ENCODE results near the gene SNAP47.

Gene SNAP47

DNA sequence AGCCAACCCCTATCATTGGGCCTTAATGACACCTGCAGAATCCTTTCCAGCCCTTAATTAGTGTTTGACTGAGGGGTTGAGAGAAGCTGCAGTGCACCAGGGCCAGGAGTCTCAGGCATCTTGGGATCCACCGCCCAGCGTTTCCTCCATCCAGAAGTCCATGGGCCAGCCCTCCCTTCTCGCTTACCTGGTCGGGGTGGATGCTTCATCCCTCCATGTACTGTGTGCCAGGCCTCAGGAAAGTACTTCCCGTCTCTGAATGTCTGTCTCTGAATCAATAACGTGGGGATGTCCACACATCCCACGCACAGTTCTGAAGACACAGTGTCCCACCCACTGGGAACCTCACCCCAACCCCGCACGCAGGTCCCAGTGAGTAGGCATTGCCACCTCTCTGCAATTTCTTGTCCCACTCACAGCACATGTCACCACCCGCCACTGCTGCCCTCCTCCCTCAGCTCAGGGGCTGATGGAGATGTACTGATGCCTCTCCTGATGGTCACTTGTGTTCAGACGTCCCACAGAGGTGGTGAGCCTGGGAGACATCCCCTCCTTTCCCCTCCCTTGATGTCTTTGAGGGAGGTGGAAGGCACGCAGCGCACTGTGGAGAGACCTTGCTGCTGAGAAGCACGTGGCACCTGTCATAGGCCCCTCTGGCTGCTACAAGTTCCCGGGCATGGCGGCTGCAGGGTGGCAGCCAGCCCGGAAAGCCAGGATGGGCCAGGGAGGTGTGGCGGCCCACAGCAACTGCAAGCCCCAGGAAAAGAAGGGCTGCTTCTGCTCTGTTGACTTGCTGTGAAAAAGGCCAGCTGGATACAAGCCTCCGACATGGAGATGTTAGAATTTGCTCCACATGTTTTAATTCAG, 50.8 kb downstream of the SNAP47 start:
- no peak for DNase-seq (ENCODE audit: low read depth)

DNA sequence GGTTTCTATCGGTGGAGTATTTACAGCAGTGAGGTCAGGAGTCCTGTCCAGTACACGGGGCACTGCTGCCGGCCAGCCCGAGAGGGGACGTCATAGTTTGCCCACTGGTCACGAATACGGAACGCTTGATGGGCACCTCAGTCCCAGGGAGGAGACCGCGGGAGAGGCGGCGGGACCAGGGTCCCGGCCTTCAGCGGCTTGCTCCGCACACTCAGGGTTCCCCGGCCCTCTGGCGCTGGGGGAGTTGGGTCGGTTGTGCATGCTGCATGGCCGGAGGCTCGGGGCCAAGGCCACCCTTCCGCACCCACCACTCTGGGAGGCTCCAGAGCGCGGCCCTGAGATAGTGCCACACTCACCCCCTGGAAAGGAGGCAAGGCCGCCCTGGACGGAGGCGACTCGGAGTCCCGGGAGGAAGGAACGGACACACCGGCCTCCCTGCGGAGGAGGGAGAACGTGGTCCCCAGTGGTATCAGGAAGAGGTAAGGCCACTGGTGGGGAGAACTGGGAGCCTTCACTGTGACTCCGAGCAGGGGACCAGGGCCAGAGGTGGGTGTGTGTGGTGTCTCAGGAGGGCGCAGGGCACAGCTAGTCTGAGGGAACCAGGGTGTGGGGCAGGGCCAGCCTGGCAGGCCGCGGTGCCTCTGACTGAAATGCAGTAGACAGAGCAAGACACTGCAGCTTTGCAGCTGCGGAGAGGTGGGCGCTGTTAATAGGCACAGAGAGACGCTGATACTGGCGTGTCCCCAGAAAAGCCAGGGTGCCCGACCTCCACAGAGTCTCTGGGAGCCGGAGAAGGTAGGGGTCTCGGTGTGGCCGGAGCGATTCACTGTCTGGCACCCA, 51.7 kb downstream of the SNAP47 start:
- no peak for DNase-seq (ENCODE audit: low read depth)

DNA sequence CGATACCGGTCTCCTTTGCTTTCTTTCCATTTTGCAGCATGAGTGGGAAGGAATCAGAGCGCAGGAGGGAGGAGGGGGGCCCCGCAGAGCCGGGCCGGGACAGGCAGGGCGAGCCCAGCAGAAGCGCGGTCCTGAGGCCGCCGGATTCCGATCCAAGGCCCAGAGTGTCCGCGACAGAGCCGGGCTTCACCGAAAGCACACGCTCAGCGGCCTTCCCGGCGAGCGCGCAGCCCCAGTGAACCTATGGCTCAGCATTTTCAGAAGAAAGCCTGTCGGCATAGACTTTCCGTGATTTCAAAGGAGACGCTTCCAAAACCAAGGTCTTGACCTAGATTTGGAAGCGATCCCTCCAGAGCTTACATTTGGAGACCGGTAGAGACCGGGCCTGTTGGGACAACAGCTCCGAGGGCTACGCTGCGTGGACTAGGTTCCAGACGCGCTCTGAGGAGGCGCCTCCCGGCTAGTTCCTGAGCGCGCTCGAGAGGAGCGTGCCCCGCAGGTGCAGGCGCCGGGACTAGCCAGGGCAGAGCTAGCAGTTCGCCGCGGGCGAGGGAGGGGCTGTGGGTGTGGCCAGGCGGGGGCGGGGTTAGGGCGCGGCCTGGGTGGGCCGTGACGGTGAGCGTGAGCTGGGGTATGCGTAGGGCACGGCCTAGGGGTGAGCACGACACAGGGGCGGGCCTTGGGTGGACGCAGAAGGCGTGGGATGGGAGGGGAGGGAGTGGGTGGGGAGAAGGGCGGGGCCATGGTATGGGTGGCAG, 52.5 kb downstream of the SNAP47 start:
- peak; percentile 81 for DNase-seq (ENCODE audit: low read depth)

DNA sequence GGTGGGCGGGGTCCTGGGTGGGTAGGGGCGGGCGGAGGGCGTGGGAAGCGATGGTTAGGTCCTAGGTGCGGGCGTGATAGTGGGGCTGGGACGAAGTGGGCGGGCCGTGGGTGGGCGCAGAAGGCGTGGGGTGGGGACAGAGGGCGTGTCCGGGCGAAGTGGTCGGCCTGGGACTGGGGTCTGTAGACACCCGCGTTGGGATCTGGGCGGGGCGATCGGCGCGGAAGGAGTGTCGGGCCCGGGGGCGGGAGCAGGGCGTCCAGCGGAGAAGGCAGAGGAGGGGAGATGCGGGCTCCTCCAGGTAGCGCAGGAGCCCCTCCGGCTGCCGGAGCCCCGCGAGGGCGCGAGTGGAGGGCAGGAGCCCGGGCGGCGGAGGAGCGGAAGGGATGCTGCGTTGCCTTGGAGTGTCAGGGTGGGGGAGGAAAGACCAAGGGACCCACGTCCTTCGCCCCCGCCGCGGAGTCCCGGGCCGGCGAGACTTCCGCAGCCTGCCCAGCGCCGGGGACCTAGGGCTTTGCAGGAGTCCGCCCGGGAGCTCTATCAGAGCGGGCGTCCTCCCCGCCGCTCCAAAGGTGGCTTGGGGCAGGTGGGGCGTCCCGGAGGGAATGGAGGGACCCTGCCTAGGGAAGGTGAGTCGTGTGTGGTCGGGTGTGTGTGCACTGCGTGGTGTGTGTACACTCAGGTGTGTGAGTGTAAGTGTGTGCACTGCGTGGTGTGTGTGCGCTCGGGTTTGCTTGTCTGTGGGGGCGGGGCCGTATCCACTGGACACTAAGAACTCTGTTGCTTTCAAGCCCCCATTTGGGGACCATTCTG, 53.2 kb downstream of the SNAP47 start:
- DNase-seq (ENCODE audit: low read depth) = no peak

DNA sequence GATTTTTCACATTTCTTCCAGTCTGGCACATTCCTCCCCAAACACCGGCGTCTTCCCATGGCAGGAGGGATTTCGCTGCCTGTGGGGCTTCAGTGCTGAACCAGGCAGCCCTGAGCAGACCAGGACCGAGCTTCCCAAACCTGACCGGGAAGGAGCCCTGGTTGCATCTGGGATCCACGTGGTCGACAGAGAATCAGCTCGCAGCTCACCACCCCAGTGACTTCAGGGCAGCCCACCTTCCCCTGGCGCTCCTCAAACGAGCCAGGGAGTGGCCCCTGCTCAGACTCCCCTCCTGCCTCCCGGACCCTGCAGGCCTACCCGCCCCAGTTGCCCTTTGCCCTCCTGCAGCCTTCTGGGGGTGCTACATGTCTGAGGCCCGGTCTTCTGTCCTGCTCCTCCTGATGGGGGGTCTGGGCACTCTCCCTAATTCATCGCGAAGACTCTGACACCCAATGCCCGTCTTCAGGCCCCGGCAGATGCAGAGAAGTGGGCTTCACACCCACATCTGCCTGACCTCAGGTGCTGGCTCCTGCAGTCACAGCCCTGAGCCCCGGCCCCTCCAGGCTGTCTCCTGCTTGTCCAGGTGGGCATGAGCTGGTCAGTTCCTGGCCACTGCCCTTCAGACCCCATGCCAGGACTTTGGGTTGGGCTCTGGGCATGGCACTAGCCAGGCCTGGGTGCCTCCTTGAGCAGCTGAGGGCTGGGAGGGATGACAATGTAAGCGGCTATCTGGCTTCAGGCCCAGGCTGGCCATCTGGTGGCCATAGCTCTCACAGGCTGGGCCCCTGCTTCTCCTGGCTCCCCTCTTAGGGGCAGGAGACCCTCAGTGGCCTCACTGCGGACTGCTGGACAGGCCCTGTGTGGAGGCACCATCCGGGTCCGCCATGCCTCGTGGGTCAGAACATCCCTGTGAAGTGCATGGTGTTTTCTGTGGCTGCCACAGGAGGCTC, 54.1 kb downstream of the SNAP47 start:
- no peak for DNase-seq (ENCODE audit: low read depth)

DNA sequence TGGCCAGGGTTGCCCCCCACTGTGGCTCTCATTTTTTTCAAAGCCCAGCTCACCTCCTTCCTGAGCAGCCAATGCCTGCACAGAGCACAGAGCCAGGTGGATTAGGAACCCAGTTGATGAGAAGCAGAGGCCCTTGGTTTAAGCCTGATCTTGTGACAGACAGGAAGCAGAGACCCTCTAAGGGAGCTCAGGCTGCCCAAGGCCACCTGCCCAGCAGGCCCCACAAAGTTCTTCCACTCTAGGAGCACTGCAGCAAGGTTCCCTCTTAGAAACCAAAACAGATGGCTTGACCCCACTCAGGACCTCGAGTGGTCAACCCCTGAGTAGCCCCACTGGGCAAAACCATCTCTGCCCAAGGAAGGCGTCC, 54.8 kb downstream of the SNAP47 start:
- DNase-seq (ENCODE audit: low read depth) = no peak

DNA sequence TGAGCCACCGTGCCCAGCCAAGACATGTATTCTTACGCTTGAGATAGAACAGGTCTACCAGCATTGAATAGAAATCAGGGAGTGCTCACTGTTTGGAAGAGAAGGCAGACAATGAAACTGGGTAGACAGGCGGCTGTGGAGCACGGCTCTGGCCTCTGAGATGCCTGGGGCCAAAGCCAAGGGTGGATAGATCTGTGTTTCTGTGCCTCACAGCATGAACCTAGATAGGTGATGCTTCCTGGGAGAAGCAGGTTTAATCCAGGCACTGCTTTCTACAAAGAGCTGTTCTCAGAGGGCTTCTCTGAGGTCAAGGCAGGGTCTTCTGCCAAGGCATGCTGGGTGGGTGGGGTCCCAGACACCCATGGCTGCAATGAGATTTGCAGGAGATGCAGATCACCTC, 55.6 kb downstream of the SNAP47 start:
- no peak for DNase-seq (ENCODE audit: low read depth)

DNA sequence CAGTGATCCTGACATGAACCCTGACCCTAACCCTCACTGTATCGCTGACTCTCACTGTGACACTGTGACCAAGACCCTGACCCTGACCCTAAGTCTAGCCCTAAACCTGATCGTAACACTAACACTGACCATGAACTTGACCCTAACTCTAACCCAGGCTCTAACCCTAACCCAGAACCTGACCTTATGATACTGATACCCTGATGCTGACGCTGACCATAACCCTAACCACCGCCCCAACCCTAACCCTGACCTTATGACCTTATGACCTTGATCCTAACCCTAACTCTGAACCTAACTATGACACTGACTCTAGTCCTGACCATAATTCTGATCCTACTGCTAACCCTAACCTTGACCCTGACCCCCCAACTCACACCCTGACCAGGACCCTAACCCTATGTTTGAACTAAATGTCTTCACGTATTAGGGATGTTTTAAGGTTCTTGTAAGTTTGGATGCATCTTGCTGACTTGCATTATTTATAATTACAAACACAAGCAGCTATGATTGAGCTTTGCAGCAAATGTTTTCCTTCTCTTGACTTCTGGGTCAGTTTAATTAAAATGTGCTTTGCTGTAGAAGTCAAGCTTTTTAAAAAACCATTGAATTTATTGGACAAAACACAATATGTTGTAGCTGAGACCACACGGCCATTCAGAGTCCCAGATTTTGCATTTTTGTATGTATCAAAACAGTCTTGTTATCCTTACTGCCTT, 56.3 kb downstream of the SNAP47 start:
- DNase-seq (ENCODE audit: low read depth) = no peak

DNA sequence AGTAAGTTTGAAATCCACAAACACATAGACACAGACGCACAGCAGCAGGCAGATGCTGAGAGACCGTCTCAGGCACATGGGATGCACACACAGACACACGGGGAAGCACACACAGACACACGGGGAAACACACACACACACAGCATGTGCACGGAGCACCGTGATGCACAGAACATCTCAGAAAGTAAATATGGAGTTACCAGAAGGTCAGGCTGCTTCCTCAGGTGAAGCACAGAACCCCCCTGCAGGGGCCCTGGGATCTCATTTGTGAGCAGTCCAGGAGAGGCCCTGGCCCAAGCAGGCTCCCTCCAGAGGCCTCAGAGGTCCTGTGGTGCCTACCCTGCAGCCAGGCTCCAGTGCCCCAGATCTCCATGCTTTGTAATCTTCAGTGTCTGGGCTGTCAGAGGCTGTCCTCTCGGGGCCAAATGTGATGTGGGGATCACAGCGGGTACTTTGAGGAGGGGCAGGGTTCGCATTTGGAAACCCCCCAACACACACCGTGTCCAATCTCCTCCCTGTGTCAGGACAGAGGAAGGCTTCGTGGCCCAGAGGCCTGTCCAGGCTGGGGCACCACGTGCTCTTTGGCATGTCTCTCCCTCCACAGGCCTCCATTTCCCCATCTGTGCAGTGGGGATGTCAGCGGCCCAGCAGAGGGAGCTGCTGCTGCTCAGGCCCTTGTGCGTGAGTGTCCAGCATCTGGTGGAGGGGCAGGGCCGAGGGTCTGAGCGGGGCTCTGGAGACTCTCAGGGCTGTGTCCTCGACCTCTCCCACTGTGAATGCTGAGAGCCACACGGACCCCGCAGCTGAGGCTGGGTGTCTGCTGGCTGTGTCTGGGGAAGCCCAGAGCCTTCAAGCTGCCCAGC, 57.2 kb downstream of the SNAP47 start:
- no peak for DNase-seq (ENCODE audit: low read depth)

DNA sequence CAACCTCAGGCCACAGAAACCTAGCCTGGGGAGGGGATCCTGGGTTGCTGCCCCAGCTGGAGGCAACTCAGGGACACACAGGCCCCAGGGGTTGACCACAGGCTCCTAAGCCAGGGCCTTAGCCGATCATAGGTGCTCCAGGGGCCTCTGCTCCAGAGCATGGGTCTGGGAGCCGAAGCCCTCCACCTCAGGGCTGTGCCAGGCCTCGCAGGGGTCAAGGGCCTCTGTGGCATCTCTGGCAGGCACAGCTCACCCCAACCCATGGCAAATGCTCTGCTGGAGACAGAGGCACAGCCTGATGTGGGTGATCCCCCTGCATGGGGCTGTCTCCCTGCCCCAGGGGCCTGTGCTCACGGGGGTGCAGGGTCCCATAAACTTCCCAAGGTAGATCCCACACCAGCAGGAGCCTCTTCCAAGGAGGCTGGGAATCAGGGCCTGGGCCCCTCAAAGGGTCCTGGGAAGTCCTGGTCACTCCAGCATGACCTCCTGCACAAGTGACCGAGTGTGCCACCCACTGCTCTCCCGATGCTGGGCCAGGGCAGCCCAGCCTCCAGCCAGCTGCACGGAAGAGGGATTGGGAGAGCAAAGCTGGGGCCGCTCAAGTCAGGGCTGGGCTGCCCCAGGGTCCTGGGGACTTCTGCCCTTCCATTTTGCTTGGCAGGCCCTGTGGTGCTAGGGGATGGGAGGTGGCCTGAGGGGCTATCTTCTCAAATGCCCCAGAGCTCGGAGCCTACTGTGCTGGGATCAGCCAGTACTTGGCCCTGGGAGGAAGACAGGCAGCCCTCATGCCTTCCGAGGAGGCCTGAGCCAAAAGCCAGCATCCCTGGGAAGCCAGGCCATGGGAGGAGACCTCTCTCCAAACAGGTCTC, 58.1 kb downstream of the SNAP47 start:
- no peak for DNase-seq (ENCODE audit: low read depth)

DNA sequence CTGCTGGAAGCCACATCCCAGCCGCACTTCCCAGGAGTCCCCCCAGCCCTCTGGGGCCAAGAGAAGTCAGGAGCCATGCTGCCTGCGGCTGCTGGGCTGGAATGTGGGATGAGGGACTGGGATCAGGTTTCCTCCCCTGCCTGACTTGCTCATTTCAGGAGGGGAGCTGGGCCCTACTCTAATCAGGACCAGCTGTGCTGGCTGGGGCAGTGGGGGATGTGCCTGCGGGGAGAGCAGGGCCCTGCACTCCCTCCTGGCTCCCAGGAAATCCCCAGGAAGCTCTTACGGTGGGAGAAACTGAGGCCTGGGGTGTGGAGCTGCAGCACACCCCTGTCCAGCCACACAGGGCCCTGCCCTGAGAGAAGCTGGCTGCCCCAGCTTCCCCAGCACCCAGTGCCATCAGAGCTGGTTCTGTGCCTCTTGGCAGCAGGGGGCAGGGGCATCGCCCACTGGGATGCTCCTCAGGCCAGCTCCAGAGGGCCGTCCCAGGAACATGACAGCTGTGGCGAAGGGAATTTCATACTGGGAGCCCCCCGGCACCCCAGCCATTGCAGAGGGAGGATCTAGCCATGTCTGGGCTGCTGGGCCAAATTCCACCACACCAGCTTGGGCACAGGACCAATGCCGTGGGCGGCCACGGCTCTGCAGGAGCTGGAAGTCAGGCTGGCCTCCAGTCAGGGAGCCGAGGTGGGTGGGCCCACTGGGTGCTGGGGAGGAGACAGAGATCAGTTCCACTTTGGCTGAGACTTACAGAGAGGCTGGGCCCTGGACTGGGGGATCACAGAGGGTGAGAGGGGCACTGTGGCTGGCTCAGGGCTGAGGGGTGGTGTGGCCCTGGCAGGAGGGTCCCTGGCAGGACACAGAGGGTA, 58.9 kb downstream of the SNAP47 start:
- no peak for DNase-seq (ENCODE audit: low read depth)

DNA sequence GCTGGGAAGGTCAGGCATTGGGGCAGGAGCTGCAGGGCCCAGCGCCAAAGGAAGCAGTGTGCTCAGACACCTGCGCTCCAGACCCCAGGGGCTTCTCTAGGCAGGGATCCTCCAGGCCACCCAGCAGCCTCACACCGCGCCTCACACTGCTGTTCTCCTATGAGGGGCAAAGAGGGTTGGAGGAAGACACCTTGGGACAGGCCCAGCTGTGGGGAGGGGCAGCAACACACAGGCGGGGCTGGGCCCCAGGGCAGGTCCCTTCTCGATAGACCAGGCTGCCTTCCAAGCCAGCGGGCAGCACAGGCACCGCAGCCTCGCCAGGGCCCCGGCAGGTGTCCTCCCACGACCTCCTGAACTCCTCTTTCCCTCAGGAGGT, 59.6 kb downstream of the SNAP47 start:
- DNase-seq (ENCODE audit: low read depth) = no peak

DNA sequence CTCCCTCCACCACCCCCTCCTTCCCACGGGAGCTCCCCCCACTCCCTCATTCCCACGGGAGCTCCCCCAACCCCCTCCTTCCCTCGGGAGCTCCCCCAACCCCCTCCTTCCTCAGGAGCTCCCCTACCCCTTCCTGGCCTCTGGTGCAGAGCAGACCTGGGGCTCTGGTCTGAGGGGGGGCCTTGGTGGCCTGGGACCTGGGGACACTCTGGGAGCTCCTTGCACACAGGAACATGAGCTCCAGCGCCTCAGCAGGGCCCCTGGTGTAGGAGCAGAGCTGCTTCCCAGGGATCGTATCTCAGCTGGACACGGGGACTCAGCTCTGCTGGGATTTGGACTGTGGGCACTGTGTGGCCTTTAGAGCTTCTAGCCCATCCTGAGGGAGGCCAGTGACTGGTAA, 60.5 kb downstream of the SNAP47 start:
- DNase-seq (ENCODE audit: low read depth) = no peak

DNA sequence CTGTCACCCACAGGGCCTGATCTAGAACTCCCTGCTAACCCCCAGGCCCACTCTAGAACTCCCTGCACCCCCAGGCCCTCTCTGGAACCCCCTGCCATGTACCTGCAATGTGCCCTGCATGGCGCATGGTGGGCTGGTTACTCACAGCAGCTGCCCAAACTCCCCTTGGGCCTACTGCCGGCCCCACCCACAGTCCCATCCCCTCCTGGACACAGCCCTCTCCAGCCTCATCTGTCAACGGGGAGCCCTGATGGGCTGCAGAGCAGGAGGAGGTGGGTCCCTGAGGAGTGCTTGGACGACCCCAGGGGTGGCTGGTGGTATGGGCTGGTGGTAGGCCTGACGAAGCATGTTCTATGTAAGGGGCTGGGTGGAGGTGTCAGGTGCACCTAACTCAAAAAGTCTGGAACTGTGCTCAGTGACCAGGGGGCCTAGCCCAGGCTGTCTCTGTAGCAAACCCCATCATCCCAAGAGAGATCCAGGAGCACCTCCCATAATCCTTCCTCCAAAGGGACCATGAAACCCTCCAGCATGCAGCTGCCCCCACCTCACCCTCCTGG, 61.2 kb downstream of the SNAP47 start:
- no peak for DNase-seq (ENCODE audit: low read depth)

DNA sequence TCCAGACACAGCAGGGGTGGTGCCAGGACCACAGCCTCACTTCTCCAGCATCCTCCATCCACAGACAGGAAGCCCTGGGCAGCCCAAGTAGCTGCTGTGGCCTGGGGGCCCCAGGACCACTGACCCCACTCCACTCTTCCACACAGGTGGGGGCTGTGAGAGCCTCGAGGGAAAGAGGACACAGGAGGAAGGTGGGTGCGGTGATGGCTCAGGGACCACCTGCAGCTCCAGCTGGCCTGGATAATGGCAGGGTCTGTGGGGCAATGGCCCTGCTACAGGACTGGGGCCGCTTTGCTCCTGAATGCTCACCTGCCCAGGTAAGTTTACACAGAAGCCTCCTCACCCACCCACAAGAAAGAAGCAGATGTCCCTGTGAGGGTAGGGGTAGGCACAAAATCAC, 61.9 kb downstream of the SNAP47 start:
- DNase-seq (ENCODE audit: low read depth) = no peak

DNA sequence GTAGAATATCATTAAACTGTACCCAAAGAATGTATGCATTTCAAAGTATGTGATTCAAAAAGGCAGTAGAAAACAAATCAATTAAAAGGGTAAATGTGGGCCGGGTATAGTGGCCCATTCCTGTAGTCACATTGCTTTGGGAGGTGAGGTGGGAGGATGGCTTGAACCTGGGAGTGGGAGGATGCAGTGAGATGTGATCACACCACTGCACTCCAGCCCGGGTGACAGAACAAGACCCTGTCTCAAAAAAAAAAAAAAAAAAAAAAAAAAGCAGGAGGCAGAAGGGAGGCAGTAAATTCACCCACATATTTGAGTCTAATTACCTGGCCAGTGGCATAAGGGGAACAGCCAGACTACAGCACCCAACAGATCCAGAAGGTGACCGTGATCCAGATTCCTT, 62.4 kb downstream of the SNAP47 start:
- DNase-seq (ENCODE audit: low read depth) = no peak

Data from stimulated activated CD8-positive, alpha-beta memory T cell treated with anti-CD3 and anti-CD28 coated beads, Interleukin-7, amount 100 ng/mL, for 24 hours (primary cell).